Suprapubic skin (tissue), 4 donors: ENCODE results near the gene C6orf52. TPM values are rescaled to one million over a fixed set of nuclear protein-coding genes. Genes with fewer than 3 reads are reported as not detected.

Experiments
- DNase-seq, 2 donors: peaks; one replicate each; pipeline ENCODE4 v3.0.0-alpha.2; 2019; ENCODE audit warnings: low spot score in 2 of 2
- H3K27ac ChIP-seq: fragments of 200-600 bp; sonication (generic); one replicate; pipeline ENCODE4 v1.5.1; 2019
- H3K27me3 ChIP-seq: fragments of 200-600 bp; sonication (generic); one replicate; pipeline ENCODE4 v1.5.1; 2019
- H3K36me3 ChIP-seq: fragments of 200-600 bp; sonication (generic); one replicate; pipeline ENCODE4 v1.5.1; 2019
- H3K4me1 ChIP-seq: fragments of 200-600 bp; sonication (generic); one replicate; pipeline ENCODE4 v1.5.1; 2019
- H3K4me3 ChIP-seq: fragments of 200-600 bp; sonication (generic); one replicate; pipeline ENCODE4 v1.5.1; 2019; ENCODE audit warnings: mild to moderate bottlenecking
- H3K9me3 ChIP-seq: fragments of 200-600 bp; sonication (generic); one replicate; pipeline ENCODE4 v1.5.1; 2019
- CTCF ChIP-seq, 2 donors: fragments of 200-600 bp in 1 of 2; fragments of 450-650 bp in 1 of 2; sonication (generic) in 1 of 2; IDR thresholded peaks; one replicate each; pipeline ENCODE4 v1.5.1; 2016 to 2019; ENCODE audit warnings: antibody characterized with exemption in 2 of 2, mild to moderate bottlenecking in 1 of 2, moderate library complexity in 1 of 2
- EP300 ChIP-seq: sonication (generic); formaldehyde crosslinking; IDR thresholded peaks from one replicate; pipeline ENCODE4 v1.6.1; 2017; ENCODE audit warnings: antibody characterized with exemption
- POLR2A ChIP-seq, 2 donors: fragments of 450-650 bp; IDR thresholded peaks; one replicate each; pipeline ENCODE4 v1.6.1; 2017; ENCODE audit warnings: antibody characterized with exemption in 2 of 2, mild to moderate bottlenecking in 2 of 2, moderate library complexity in 2 of 2
- POLR2AphosphoS5 ChIP-seq, 3 donors: sonication (generic); formaldehyde crosslinking; IDR thresholded peaks; one replicate each; pipeline ENCODE4 v1.6.1; 2017; ENCODE audit warnings: antibody characterized with exemption in 3 of 3
- WGBS: methylation state at CpG from one replicate; pipeline ENCODE4 v1.1.5; 2018; 5-methylcytosine and 5-hydroxymethylcytosine counted together
- total RNA-seq, 4 donors: library from RNA; depleted of rRNA; stranded (reverse); fragments of >200 nt; gene quantifications; one replicate each; pipeline ENCODE4 v1.1.0, GENCODE V29; 2016

Gene C6orf52
- total RNA-seq, 4 donors from 2014 or later: not detected

GRCh38 chr6:10626154-10626741, 68.2 kb downstream of the C6orf52 start:
- no peaks in the 10 kb centered on the region for H3K4me1 ChIP-seq
- no peaks in the 10 kb centered on the region for H3K9me3 ChIP-seq
- peaks cover 10% of the 10 kb centered on the region for H3K36me3 ChIP-seq
- no peak for DNase-seq
- no peak overlapping the region for H3K4me3 ChIP-seq
- no peak overlapping the region for H3K27ac ChIP-seq
- TF ChIP-seq CTCF (IDR thresholded peaks at IDR 0.05) (no peak), EP300 (no peak), POLR2AphosphoS5 (IDR thresholded peaks at IDR 0.05) (no peak), POLR2A (IDR thresholded peaks at IDR 0.05) (no peak)
- no peaks in the 10 kb centered on the region for H3K27me3 ChIP-seq
- 84% methylated on average over 9 of the region's 9 CpGs for WGBS

DNA sequence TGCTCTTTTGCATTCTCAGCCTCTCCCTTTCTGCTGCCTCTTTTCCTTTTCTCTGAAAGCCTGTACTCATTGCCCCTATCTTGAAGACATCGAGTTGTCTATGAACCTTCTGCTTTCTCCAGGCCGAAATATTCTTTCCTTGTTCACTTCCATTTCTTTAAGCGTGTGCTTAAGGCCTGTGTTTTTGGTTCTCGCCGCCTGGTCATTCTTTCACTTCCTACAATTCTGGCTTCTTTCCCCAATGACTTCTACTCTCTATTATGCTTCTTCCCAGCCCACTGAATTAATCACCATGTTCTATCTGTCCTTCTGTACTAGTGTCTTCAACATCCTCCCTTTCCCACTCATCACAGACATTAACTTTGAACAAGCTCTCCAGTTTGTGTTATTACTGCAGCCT, 69.6 kb downstream of the C6orf52 start:
- WGBS: 83% methylated on average over 5 of the region's 5 CpGs
- H3K4me1 ChIP-seq: no peaks in the 10 kb centered on the region
- H3K27ac ChIP-seq: no peak overlapping the region
- H3K9me3 ChIP-seq: no peaks in the 10 kb centered on the region
- no peak for TF ChIP-seq POLR2AphosphoS5 (IDR thresholded peaks at IDR 0.05)
- TF ChIP-seq POLR2A (IDR thresholded peaks at IDR 0.05): no peak
- TF ChIP-seq EP300: no peak
- TF ChIP-seq CTCF (IDR thresholded peaks at IDR 0.05): no peak
- no peak overlapping the region for H3K4me3 ChIP-seq
- peaks cover 10% of the 10 kb centered on the region for H3K36me3 ChIP-seq
- H3K27me3 ChIP-seq: no peaks in the 10 kb centered on the region
- DNase-seq: no peak

- Histone ChIP-seq H3K4me1 (no peaks in the 10 kb centered on the region), H3K36me3 (peaks cover 6% of the 10 kb centered on the region), H3K4me3 (no peak overlapping the region), H3K27ac (no peak overlapping the region), H3K9me3 (no peaks in the 10 kb centered on the region), H3K27me3 (no peaks in the 10 kb centered on the region)
- no peak for TF ChIP-seq POLR2AphosphoS5 (IDR thresholded peaks at IDR 0.05)
- TF ChIP-seq EP300: no peak
- no peak for TF ChIP-seq CTCF (IDR thresholded peaks at IDR 0.05)
- TF ChIP-seq POLR2A (IDR thresholded peaks at IDR 0.05): no peak
- DNase-seq: no peak
- WGBS: 96% methylated on average over 4 of the region's 4 CpGs
Observed at GRCh38 chr6:10621847-10622246, 72.6 kb downstream of the C6orf52 start.

Other genes with a start within 250 kb of the C6orf52 start
- 10 to 100 TPM in 3 of 4 donors, 1 to 10 TPM in 1; 8.0 to 37.4 (median 14.4) TPM for gene GCNT2, start 173.3 kb downstream of the C6orf52 start, total RNA-seq
- 10 to 100 TPM in 3 of 4 donors, 1 to 10 TPM in 1; 8.8 to 17.5 (median 13.4) TPM for gene PAK1IP1, start 356 bp upstream of the C6orf52 start, total RNA-seq
- gene TMEM14C, start 28.5 kb upstream of the C6orf52 start, total RNA-seq: 10 to 100 TPM; 63.4 to 76.7 (median 73.7) TPM
- gene TMEM14B, start 53.2 kb upstream of the C6orf52 start, total RNA-seq: 10 to 100 TPM; 40.8 to 64.7 (median 45.5) TPM
- gene MAK, start 143.9 kb upstream of the C6orf52 start, total RNA-seq: under 1 TPM in 2 of 4 donors, not detected in 2; 0.26 to 0.49 TPM
- gene GCM2, start 187.4 kb upstream of the C6orf52 start, total RNA-seq: not detected
- gene SYCP2L, start 192.4 kb upstream of the C6orf52 start, total RNA-seq: 1 to 10 TPM in 1 of 4 donors, under 1 TPM in 2, not detected in 1; 0.44 to 5.2 (median 0.49) TPM